H9 (cell line): ENCODE measurements around the gene SMAD3. TPM values are rescaled to one million over a fixed set of nuclear protein-coding genes. Genes with fewer than 3 reads are reported as not detected.

Experiments
- DNase-seq: peaks from one replicate; pipeline ENCODE4 v3.0.0-alpha.2; 2017
- H2AFZ ChIP-seq: one replicate; pipeline ENCODE4 v1.6.1; 2013; ENCODE audit warnings: mild to moderate bottlenecking, low read length, control low read depth, moderate library complexity
- H2AK5ac ChIP-seq: 2 replicates; pipeline ENCODE4 v1.6.1; 2013; ENCODE audit warnings: low read length, control low read depth, mixed read lengths; ENCODE audit not compliant: insufficient read length
- H2BK120ac ChIP-seq: one replicate; pipeline ENCODE4 v1.6.1; 2013; ENCODE audit warnings: low read depth, mild to moderate bottlenecking, low read length, control low read depth, inconsistent platforms; ENCODE audit not compliant: poor library complexity, severe bottlenecking
- H2BK12ac ChIP-seq: 2 replicates; pipeline ENCODE4 v1.6.1; 2013; ENCODE audit warnings: low read length, control low read depth, mixed read lengths, low read depth; ENCODE audit not compliant: insufficient read length
- H2BK15ac ChIP-seq: 2 replicates; pipeline ENCODE4 v1.6.1; 2013; ENCODE audit warnings: low read depth, low read length, control low read depth
- H2BK20ac ChIP-seq: one replicate; pipeline ENCODE4 v1.6.1; 2013; ENCODE audit warnings: low read depth, mild to moderate bottlenecking, low read length, control low read depth, inconsistent platforms; ENCODE audit not compliant: poor library complexity, severe bottlenecking
- H2BK5ac ChIP-seq: 2 replicates; pipeline ENCODE4 v1.6.1; 2013; ENCODE audit warnings: low read length, control low read depth, mixed read lengths; ENCODE audit not compliant: insufficient read length
- H3K14ac ChIP-seq: 2 replicates; pipeline ENCODE4 v1.6.1; 2013; ENCODE audit warnings: low read length, control low read depth; ENCODE audit not compliant: insufficient read depth
- H3K18ac ChIP-seq: 2 replicates; pipeline ENCODE4 v1.6.1; 2013; ENCODE audit warnings: low read depth, mild to moderate bottlenecking, mixed read lengths, low read length, control low read depth; ENCODE audit not compliant: insufficient read length
- H3K23ac ChIP-seq: 2 replicates; pipeline ENCODE4 v1.6.1; 2013; ENCODE audit warnings: low read length, control low read depth, mixed read lengths, low read depth; ENCODE audit not compliant: insufficient read length
- H3K23me2 ChIP-seq: 2 replicates; pipeline ENCODE4 v1.6.1; 2013; ENCODE audit warnings: low read depth, mild to moderate bottlenecking, mixed read lengths, low read length, control low read depth; ENCODE audit not compliant: insufficient read length, poor library complexity, severe bottlenecking
- H3K27ac ChIP-seq: 2 replicates; pipeline ENCODE4 v1.5.1; 2013; ENCODE audit warnings: low read length, control low read depth, mixed read lengths, low read depth; ENCODE audit not compliant: insufficient read length
- H3K27me3 ChIP-seq: 2 replicates; pipeline ENCODE4 v1.6.1; 2013; ENCODE audit warnings: low read length, control low read depth, inconsistent platforms; ENCODE audit not compliant: insufficient read depth
- H3K4ac ChIP-seq: 2 replicates; pipeline ENCODE4 v1.6.1; 2013; ENCODE audit warnings: low read depth, mild to moderate bottlenecking, control low read depth, inconsistent platforms, low read length, moderate library complexity
- H3K4me1 ChIP-seq: 2 replicates; pipeline ENCODE4 v1.6.1; 2013; ENCODE audit warnings: low read length, control low read depth, inconsistent platforms; ENCODE audit not compliant: insufficient read depth
- H3K4me2 ChIP-seq: 2 replicates; pipeline ENCODE4 v1.6.1; 2013; ENCODE audit warnings: low read length, control low read depth, mixed read lengths; ENCODE audit not compliant: insufficient read length, insufficient read depth
- H3K56ac ChIP-seq: 2 replicates; pipeline ENCODE4 v1.6.1; 2013; ENCODE audit warnings: low read depth, mild to moderate bottlenecking, mixed read lengths, low read length, control low read depth; ENCODE audit not compliant: insufficient read length
- H3K79me1 ChIP-seq: 2 replicates; pipeline ENCODE4 v1.6.1; 2013; ENCODE audit warnings: low read depth, mild to moderate bottlenecking, moderate library complexity, low read length, control low read depth, inconsistent platforms; ENCODE audit not compliant: insufficient read depth, poor library complexity, severe bottlenecking
- H3K79me2 ChIP-seq: 2 replicates; pipeline ENCODE4 v1.6.1; 2013; ENCODE audit warnings: low read length, control low read depth, inconsistent platforms; ENCODE audit not compliant: insufficient read depth
- H3K9ac ChIP-seq: 2 replicates; pipeline ENCODE4 v1.6.1; 2013; ENCODE audit warnings: low read length, control low read depth, mixed read lengths; ENCODE audit not compliant: insufficient read length; ENCODE audit errors: extremely low read depth
- H3K9me3 ChIP-seq: one replicate; pipeline ENCODE4 v1.6.1; 2013; ENCODE audit warnings: low read depth, low read length, inconsistent platforms; ENCODE audit not compliant: control insufficient read depth
- H3T11ph ChIP-seq: one replicate; pipeline ENCODE4 v1.6.1; 2013; ENCODE audit warnings: mild to moderate bottlenecking, low read length, control low read depth, inconsistent platforms
- H4K20me1 ChIP-seq: one replicate; pipeline ENCODE4 v1.6.1; 2013; ENCODE audit not compliant: control insufficient read depth, insufficient read length, insufficient read depth
- H4K5ac ChIP-seq: 2 replicates; pipeline ENCODE4 v1.6.1; 2013; ENCODE audit warnings: low read depth, mild to moderate bottlenecking, mixed read lengths, low read length, control low read depth; ENCODE audit not compliant: insufficient read length
- H4K8ac ChIP-seq: replicated peaks from 2 replicates; pipeline ENCODE4 v1.6.1; 2013; ENCODE audit warnings: low read length, control low read depth, mixed read lengths, low read depth; ENCODE audit not compliant: insufficient read length
- H4K91ac ChIP-seq: 2 replicates; pipeline ENCODE4 v1.6.1; 2013; ENCODE audit warnings: low read depth, mild to moderate bottlenecking, moderate library complexity, mixed read lengths, low read length, control low read depth; ENCODE audit not compliant: insufficient read length
- H3K27ac Mint-ChIP-seq, 3 experiments: 2 replicates in 2 of 3; 3 replicates in 1 of 3; pipeline ENCODE4 v1.8.0; 2020 to 2021; ENCODE audit warnings: mixed read lengths in 3 of 3, mild to moderate bottlenecking in 1 of 3, moderate library complexity in 1 of 3
- H3K27me3 Mint-ChIP-seq: 2 replicates; pipeline ENCODE4 v1.8.0; 2021; ENCODE audit warnings: low read depth, mild to moderate bottlenecking, moderate library complexity, mixed read lengths
- H3K36me3 Mint-ChIP-seq, 3 experiments: 2 replicates in 2 of 3; 3 replicates in 1 of 3; pipeline ENCODE4 v1.8.0; 2020 to 2021; ENCODE audit warnings: low read depth in 3 of 3, mixed read lengths in 3 of 3; ENCODE audit not compliant: insufficient read depth in 1 of 3
- H3K4me1 Mint-ChIP-seq, 2 experiments: 2 replicates each; pipeline ENCODE4 v1.8.0; 2020; ENCODE audit warnings: mixed read lengths in 2 of 2
- H3K4me3 Mint-ChIP-seq, 2 experiments: 2 replicates in 1 of 2; 3 replicates in 1 of 2; pipeline ENCODE4 v1.8.0; 2020 to 2021; ENCODE audit warnings: mild to moderate bottlenecking in 2 of 2, mixed read lengths in 2 of 2, moderate library complexity in 1 of 2
- H3K9me3 Mint-ChIP-seq, 2 experiments: 2 replicates in 1 of 2; 3 replicates in 1 of 2; pipeline ENCODE4 v1.8.0; 2020; ENCODE audit warnings: mild to moderate bottlenecking in 2 of 2, mixed read lengths in 2 of 2, moderate library complexity in 1 of 2
- WGBS: extraction: QIAGEN DNeasy Blood & Tissue Kit; methylation state at CpG from one replicate; pipeline ENCODE4 v1.1.7; 2013; ENCODE audit warnings: missing lambda C conversion rate, low lambda C conversion rate, mixed read lengths; ENCODE audit not compliant: insufficient read length; ENCODE audit errors: extremely low coverage; 5-methylcytosine and 5-hydroxymethylcytosine counted together
- total RNA-seq: library from RNA; stranded (reverse); gene quantifications from 2 replicates; pipeline ENCODE4 v1.2.1, GENCODE V29; 2021
- TF ChIP-seq, protein P1 (sequence below): fragments of 200-600 bp; sonication (generic); conservative IDR thresholded peaks from 3 replicates; pipeline ENCODE4 v1.8.0; 2021; ENCODE audit warnings: antibody characterized with exemption, mild to moderate bottlenecking

Gene SMAD3
- total RNA-seq, 1 experiment from 2014 or later, result 26.7 TPM

DNA sequence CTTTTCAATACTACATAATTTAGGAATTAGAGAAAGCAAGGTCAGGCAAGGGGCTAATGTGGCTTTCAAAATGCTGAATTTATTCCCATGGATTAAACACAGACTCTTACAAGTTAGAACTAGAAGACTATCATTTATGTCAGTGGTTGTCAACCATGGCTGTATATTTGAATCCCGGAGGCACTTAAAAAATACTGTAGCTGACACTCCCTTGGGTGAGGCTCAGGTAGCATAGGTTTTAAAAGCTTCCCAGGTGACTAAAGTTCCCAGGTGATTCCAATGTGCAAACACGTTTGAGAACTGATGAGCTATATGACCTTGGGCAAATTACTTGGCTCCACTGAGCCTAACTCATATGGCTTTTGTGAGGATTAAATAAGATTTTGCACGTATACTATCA is 159.5 kb downstream of the SMAD3 start:
- H3K79me1 ChIP-seq, result no peaks in the 10 kb centered on the region
- H3K18ac ChIP-seq, result no peak overlapping the region
- H3K14ac ChIP-seq, result no peak overlapping the region
- no peaks in the 10 kb centered on the region for H3K27me3 Mint-ChIP-seq
- H3K9me3 Mint-ChIP-seq, result no peaks in the 10 kb centered on the region
- TF ChIP-seq, protein P1, sequence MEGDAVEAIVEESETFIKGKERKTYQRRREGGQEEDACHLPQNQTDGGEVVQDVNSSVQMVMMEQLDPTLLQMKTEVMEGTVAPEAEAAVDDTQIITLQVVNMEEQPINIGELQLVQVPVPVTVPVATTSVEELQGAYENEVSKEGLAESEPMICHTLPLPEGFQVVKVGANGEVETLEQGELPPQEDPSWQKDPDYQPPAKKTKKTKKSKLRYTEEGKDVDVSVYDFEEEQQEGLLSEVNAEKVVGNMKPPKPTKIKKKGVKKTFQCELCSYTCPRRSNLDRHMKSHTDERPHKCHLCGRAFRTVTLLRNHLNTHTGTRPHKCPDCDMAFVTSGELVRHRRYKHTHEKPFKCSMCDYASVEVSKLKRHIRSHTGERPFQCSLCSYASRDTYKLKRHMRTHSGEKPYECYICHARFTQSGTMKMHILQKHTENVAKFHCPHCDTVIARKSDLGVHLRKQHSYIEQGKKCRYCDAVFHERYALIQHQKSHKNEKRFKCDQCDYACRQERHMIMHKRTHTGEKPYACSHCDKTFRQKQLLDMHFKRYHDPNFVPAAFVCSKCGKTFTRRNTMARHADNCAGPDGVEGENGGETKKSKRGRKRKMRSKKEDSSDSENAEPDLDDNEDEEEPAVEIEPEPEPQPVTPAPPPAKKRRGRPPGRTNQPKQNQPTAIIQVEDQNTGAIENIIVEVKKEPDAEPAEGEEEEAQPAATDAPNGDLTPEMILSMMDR, result no peak
- no peaks in the 10 kb centered on the region for H3K4me1 ChIP-seq
- no peak overlapping the region for H3T11ph ChIP-seq
- H4K20me1 ChIP-seq, result no peaks in the 10 kb centered on the region
- no peak overlapping the region for H2BK5ac ChIP-seq
- no peaks in the 10 kb centered on the region for H3K27me3 ChIP-seq
- no peaks in the 10 kb centered on the region for H3K79me2 ChIP-seq
- H3K56ac ChIP-seq, result no peak overlapping the region
- H3K4me3 Mint-ChIP-seq, result no peak overlapping the region
- H2BK120ac ChIP-seq, result no peak overlapping the region
- H3K27ac ChIP-seq, result no peak overlapping the region
- no peaks in the 10 kb centered on the region for H3K9me3 ChIP-seq
- H2AFZ ChIP-seq, result no peak overlapping the region
- H3K9ac ChIP-seq, result no peak overlapping the region
- H3K27ac Mint-ChIP-seq, result no peak overlapping the region
- no peak overlapping the region for H2BK12ac ChIP-seq
- no peak overlapping the region for H4K91ac ChIP-seq
- no peak overlapping the region for H3K4ac ChIP-seq
- no CpG with 5 or more reads among the region's 3 CpGs for WGBS
- no peaks in the 10 kb centered on the region for H3K23me2 ChIP-seq
- no peak overlapping the region for H4K5ac ChIP-seq
- H4K8ac ChIP-seq, result no peak overlapping the region
- no peak overlapping the region for H3K4me2 ChIP-seq
- no peak for DNase-seq
- H3K4me1 Mint-ChIP-seq, result no peaks in the 10 kb centered on the region
- no peak overlapping the region for H2AK5ac ChIP-seq
- no peak overlapping the region for H2BK20ac ChIP-seq
- peaks cover 1 to 11% (median 10%) of the 10 kb centered on the region in 3 experiments; a peak in 4 of 7 replicates for H3K36me3 Mint-ChIP-seq
- H2BK15ac ChIP-seq, result no peak overlapping the region
- H3K23ac ChIP-seq, result no peak overlapping the region
